RWPE2 (cell line): ENCODE results near the gene NCDN.

ENCODE experiments used
- ATAC-seq: fragments of 200-7000 bp; cut with Tn5 transposase; 3 replicates; pipeline ENCODE4 v1.9.1; 2021; ENCODE audit warnings: low read depth
- DNase-seq: peaks from one replicate; pipeline ENCODE4 v3.0.0-alpha.2; 2020; ENCODE audit warnings: low spot score
- H3K27ac ChIP-seq: fragments of 450-650 bp; 2 replicates; pipeline ENCODE4 v1.5.1; 2017; ENCODE audit warnings: mild to moderate bottlenecking; ENCODE audit not compliant: poor library complexity, severe bottlenecking
- H3K27me3 ChIP-seq: fragments of 250-450 bp; sonication (Bioruptor Pico); 2 replicates; pipeline ENCODE4 v1.5.1; 2021; ENCODE audit warnings: mild to moderate bottlenecking, moderate library complexity; ENCODE audit not compliant: insufficient read depth, poor library complexity, severe bottlenecking
- H3K36me3 ChIP-seq: fragments of 250-450 bp; sonication (Bioruptor Pico); 2 replicates; pipeline ENCODE4 v1.5.1; 2020; ENCODE audit warnings: low read depth, mild to moderate bottlenecking, moderate library complexity
- H3K4me1 ChIP-seq: fragments of 250-450 bp; sonication (Bioruptor Pico); 2 replicates; pipeline ENCODE4 v1.5.1; 2021; ENCODE audit warnings: mild to moderate bottlenecking, moderate library complexity; ENCODE audit not compliant: insufficient read depth, poor library complexity, severe bottlenecking
- H3K4me3 ChIP-seq: fragments of 250-450 bp; sonication (Bioruptor Pico); 2 replicates; pipeline ENCODE4 v1.5.1; 2021; ENCODE audit warnings: mild to moderate bottlenecking, moderate library complexity; ENCODE audit not compliant: severe bottlenecking
- H3K9me3 ChIP-seq: fragments of 250-450 bp; sonication (Bioruptor Pico); 2 replicates; pipeline ENCODE4 v1.5.1; 2021; ENCODE audit warnings: mild to moderate bottlenecking, moderate library complexity; ENCODE audit not compliant: severe bottlenecking
- CTCF ChIP-seq: fragments of 450-650 bp; IDR thresholded peaks from one replicate; pipeline ENCODE4 v1.5.1; 2017; ENCODE audit warnings: mild to moderate bottlenecking, moderate library complexity; ENCODE audit not compliant: poor library complexity, severe bottlenecking

Gene NCDN

DNA sequence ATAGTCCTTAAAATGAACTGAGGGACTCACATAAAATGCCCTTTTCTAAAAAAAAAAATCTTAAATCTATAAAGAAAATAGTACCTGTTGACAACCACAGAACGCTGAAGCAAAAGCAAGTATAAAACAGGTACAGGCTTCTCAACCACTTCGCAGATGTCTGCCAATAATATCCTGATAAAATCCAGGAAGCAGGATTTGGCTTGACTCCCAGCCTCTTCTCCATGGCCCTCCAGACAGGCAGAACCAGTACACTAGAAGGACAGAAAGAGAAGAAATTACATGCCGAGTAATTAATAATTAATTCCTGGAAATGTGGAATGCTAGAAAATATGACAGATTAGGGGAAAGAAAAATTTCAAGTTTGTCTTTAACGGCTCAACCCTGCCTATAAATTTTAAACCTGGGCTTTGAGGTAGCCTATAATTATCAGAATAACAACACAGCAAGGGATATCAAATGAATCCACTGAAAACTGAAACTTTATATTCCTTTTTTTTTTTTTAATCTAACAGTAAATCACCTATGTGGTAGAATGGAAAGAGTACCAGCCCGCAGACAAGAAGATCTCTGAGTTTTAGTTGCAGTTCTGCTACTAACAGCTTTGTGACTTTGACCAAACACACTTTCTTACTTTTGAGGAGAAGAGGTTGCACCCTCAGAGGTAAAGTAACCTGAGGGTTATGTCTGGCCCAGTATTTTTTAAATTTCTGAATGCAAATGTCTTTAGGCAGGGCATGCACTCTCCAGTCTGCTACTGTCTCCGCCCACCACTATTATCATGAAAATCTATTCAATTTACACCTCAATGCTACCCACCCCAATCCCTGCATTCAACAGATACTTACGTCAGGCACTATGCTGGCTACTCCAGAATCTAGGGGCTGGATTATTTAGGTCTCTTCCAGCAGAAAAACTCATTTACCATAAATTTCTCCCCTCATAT, 3.1 kb upstream of the NCDN start:
- Histone ChIP-seq H3K36me3 (peaks cover 45% of the 10 kb centered on the region), H3K27me3 (no peaks in the 10 kb centered on the region), H3K27ac (peak overlapping the region; percentile 74), H3K9me3 (no peaks in the 10 kb centered on the region), H3K4me1 (peaks cover 14% of the 10 kb centered on the region), H3K4me3 (no peak overlapping the region)
- DNase-seq (no peak), ATAC-seq (no peak)
- no peak for TF ChIP-seq CTCF

- peaks cover 14% of the 10 kb centered on the region for H3K4me1 ChIP-seq
- ATAC-seq (no peak), DNase-seq (no peak)
- H3K9me3 ChIP-seq: no peaks in the 10 kb centered on the region
- H3K36me3 ChIP-seq: peaks cover 39% of the 10 kb centered on the region
- H3K27me3 ChIP-seq: no peaks in the 10 kb centered on the region
- peak overlapping the region; percentile 74 for H3K27ac ChIP-seq
- H3K4me3 ChIP-seq: no peak overlapping the region
- TF ChIP-seq CTCF: no peak
These were observed 2.4 kb upstream of the NCDN start for GRCh38 chr1:35555212-35555584.

DNA sequence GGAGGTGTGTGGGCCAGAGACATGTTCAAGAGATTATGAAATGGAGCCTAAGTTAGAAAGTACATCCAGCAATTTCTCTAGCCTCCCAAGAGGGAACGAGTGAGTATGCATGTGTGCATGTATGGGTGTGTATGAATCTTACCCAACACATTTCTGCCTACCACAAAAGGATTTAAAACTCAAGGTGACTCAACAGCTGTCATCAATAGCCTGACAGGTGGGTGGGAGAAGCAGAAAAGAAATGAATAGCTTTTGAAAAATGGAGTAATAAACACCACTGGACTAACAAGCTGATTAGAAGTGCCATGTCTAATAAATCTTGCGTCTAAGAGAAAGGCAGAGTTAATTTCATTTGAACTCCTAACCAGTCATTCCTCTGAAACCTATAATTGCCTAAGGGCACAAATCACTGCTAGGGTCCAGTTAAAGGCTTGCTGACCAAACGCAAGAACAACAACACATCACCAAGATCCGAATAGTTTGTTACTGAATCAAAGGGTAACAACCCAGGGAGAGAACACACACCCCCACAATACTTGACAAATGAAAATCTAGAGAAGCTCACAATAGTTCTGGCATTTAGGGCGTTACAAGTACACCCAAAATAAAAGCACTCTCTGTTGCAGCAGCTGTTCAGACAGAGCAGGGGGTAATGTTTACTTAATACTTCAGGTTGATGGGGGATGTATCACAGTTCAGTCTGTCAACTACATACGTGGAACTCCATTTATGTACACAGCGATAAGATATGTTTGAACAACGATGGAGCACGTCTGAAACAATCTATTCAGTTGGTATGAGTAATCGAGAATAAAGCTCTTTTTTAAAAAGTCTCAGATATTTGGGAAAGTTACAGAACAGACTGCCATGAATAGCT, 1.8 kb upstream of the NCDN start:
- Histone ChIP-seq H3K4me3 (peak overlapping the region; percentile 60), H3K27ac (peak overlapping the region; percentile 74), H3K36me3 (peaks cover 32% of the 10 kb centered on the region), H3K27me3 (no peaks in the 10 kb centered on the region), H3K9me3 (no peaks in the 10 kb centered on the region), H3K4me1 (peaks cover 14% of the 10 kb centered on the region)
- TF ChIP-seq CTCF: no peak
- no peak for DNase-seq
- ATAC-seq: peak; percentile 55

GRCh38 chr1:35556484-35557117, 998 bp upstream of the NCDN start:
- DNase-seq (no peak), ATAC-seq (no peak)
- Histone ChIP-seq H3K4me1 (peaks cover 14% of the 10 kb centered on the region), H3K9me3 (no peaks in the 10 kb centered on the region), H3K27ac (peak overlapping the region; percentile 74), H3K36me3 (peaks cover 25% of the 10 kb centered on the region), H3K27me3 (no peaks in the 10 kb centered on the region), H3K4me3 (peak overlapping the region; percentile 60)
- TF ChIP-seq CTCF: no peak
